ENCODE results near the gene CLDN6.

DNA sequence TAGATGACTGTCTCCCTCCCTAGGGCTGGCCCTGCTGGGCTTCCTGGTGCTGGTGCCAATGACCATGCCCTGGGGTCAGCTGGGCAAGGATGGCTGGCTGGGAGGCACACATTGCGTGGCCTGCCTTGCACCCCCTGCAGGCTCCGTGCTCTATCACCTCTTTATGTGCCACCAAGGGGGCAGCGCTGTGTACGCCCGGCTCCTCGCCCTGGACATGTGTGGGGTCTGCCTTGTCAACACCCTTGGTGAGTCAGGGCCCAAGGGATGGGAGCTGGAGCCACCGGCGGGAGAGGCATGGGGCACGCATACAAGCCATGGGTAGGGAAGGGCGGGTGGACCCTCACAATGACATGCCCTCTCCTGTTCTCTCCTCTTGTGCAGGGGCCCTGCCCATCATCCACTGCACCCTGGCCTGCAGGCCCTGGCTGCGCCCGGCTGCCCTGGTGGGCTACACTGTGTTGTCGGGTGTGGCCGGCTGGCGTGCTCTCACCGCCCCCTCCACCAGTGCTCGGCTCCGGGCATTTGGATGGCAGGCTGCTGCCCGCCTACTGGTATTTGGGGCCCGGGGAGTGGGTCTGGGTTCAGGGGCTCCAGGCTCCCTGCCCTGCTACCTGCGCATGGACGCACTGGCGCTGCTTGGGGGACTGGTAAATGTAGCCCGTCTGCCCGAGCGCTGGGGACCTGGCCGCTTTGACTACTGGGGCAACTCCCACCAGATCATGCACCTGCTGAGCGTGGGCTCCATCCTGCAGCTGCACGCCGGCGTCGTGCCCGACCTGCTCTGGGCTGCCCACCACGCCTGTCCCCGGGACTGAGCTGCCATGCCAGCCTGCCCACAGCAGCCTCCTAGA is 46.6 kb downstream of the CLDN6 start:
- no peak for TF ChIP-seq TCF7L2 (IDR thresholded peaks at IDR 0.05; ENCODE audit: low read depth, low read length)
- TF ChIP-seq, protein P1, sequence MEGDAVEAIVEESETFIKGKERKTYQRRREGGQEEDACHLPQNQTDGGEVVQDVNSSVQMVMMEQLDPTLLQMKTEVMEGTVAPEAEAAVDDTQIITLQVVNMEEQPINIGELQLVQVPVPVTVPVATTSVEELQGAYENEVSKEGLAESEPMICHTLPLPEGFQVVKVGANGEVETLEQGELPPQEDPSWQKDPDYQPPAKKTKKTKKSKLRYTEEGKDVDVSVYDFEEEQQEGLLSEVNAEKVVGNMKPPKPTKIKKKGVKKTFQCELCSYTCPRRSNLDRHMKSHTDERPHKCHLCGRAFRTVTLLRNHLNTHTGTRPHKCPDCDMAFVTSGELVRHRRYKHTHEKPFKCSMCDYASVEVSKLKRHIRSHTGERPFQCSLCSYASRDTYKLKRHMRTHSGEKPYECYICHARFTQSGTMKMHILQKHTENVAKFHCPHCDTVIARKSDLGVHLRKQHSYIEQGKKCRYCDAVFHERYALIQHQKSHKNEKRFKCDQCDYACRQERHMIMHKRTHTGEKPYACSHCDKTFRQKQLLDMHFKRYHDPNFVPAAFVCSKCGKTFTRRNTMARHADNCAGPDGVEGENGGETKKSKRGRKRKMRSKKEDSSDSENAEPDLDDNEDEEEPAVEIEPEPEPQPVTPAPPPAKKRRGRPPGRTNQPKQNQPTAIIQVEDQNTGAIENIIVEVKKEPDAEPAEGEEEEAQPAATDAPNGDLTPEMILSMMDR (IDR thresholded peaks at IDR 0.05 in 2 of 3, conservative IDR thresholded peaks at IDR 0.05 in 1 of 3; ENCODE audit: insufficient read depth in 2 of 3, low read depth in 1 of 3, low read length in 3 of 3), result no peak

Measured in K562 (cell line).